Retinal pigment epithelial cell (primary cell): ENCODE results near the gene PUM2.

ENCODE experiments used
- DNase-seq: peaks from one replicate; pipeline ENCODE4 v3.0.0-alpha.2; 2010; ENCODE audit warnings: low read depth
- H3K4me3 ChIP-seq: 2 replicates; pipeline ENCODE4 v1.5.1; 2011; ENCODE audit warnings: mild to moderate bottlenecking, low read length, control low read depth, moderate library complexity
- TF ChIP-seq, protein P1 (sequence below): conservative IDR thresholded peaks from 2 replicates; pipeline ENCODE4 v1.5.1; 2011; ENCODE audit warnings: low read depth, low read length, control low read depth, inconsistent platforms

Gene PUM2

DNA sequence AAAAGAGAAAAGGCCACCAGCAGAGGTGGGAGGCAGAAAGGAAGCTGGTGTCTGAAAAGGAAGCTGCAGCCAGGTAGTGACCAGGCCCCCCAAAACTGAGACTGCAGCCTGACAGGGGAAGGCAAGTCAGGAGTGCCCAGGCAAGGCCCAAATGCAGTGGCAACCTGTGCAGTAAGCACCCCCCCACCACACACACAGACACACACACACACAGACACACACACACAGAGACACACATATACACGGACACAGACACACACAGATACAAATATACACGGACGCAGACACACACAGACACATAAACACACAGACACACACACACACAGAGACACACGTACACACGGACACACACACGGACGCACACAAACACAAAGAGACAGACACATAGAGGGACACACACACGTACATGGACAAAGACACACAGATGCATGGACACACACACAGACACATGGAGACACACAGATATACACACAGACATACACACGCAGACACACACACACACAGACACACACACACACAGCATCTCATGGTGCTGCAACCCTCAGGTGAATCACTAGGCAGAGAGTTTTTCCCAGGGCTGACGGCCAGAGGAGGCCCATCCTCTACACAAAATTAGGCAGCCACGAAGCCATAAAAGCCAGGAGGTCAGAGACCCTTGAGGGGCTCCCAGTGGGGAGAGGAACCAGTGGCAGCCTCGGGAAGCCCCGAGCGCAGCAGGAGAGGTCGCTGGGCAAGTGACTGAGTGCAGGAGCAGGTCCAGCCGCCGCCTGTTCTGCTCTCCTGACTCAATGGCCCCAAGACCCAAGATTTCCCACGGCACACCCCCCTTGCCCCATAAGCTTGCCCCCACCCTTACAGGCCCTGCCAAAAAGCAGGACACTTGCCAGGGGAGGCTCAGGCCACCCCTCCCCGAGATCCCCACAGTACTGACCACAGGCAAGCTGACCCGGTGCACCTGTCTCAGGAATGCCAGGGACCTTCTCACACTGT is 132.0 kb downstream of the PUM2 start:
- TF ChIP-seq, protein P1, sequence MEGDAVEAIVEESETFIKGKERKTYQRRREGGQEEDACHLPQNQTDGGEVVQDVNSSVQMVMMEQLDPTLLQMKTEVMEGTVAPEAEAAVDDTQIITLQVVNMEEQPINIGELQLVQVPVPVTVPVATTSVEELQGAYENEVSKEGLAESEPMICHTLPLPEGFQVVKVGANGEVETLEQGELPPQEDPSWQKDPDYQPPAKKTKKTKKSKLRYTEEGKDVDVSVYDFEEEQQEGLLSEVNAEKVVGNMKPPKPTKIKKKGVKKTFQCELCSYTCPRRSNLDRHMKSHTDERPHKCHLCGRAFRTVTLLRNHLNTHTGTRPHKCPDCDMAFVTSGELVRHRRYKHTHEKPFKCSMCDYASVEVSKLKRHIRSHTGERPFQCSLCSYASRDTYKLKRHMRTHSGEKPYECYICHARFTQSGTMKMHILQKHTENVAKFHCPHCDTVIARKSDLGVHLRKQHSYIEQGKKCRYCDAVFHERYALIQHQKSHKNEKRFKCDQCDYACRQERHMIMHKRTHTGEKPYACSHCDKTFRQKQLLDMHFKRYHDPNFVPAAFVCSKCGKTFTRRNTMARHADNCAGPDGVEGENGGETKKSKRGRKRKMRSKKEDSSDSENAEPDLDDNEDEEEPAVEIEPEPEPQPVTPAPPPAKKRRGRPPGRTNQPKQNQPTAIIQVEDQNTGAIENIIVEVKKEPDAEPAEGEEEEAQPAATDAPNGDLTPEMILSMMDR = no peak
- DNase-seq = no peak
- H3K4me3 ChIP-seq = no peak overlapping the region

DNA sequence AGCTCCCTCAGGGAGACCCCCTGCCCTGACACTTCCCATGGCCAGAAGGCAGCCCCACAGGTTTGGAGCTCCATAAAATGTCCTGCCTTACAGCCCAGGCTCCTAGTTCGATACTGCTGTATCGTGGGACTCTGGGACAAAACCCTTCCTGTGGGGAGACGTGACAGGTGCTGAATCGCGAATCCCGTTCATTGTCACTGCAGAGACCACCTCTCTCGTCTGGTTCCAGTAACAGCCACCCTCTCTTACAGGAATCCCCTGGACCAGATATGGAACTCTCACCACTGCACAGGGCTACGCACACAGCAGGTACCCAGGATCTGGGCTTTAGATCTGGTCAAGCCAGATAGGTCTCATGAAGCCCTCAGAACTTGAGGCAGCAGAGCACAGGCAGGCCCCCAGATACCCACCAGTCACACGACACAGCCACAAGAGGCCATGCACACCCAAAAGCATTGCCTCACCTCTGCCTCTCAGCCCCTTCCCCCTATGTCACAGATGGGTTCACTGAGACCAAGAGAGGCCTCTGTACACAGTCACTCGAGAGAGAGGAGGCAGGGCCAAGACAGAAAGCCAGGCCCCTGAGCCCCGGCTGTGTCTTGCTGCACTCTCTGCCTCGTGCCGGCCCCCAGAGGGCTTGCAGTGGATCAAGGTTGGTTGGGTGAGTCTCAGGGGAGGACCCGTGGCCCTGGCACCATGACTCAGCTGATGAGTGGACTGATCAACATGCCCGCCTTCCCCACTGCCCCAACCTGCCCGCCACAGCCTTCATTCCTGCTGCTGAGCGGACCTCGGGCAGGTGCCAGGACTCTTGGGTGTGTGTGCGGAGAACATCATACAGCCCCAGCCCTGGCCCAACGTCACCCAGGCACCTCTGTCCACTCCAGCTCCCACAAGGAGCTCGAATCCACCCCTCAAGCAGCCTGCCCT is 133.3 kb downstream of the PUM2 start:
- DNase-seq = no peak
- no peak overlapping the region for H3K4me3 ChIP-seq
- TF ChIP-seq, protein P1 = no peak

DNA sequence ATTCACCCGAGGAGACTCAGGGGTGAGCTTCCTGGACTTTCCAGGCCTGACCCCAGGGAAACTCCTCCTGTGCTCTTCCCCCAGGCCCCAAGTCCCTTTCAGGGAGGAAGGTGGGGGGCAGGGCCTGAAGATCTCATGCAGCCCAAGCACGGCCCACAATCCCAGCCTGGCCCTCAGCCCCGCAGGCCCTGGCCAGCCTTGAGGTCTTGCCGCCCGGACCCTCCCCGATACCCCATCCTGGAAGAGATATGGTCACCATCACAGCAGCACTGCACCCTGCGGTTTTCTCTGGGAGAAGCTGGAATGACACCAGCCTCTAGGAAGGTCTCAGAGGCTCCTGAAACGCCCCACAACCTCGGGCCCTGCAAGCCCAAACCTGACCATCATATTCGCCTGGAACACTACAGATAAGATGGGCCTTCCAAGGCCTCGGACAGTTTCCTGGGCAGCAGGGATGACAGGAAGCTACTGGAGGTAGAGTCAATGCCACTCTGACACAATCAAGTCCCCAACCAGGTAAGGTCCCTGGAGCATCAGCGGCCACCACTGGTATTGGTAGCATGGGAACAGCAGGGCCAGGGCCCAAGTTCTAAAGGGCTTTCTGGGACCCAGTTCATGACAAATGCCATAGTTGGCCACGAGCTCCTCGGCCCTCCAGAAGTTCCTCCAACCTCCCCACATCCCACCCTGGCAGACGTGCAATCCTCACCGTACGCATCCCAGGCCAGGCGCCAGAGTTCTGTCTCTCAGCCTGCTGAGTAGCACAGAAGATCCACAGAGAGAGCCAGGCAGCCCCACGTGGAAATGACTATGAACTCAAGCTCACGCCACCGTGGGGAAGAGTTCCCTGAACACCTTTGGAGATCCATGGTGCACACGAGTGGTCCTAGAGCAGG is 134.3 kb downstream of the PUM2 start:
- DNase-seq = no peak
- TF ChIP-seq, protein P1 = no peak
- no peak overlapping the region for H3K4me3 ChIP-seq

DNA sequence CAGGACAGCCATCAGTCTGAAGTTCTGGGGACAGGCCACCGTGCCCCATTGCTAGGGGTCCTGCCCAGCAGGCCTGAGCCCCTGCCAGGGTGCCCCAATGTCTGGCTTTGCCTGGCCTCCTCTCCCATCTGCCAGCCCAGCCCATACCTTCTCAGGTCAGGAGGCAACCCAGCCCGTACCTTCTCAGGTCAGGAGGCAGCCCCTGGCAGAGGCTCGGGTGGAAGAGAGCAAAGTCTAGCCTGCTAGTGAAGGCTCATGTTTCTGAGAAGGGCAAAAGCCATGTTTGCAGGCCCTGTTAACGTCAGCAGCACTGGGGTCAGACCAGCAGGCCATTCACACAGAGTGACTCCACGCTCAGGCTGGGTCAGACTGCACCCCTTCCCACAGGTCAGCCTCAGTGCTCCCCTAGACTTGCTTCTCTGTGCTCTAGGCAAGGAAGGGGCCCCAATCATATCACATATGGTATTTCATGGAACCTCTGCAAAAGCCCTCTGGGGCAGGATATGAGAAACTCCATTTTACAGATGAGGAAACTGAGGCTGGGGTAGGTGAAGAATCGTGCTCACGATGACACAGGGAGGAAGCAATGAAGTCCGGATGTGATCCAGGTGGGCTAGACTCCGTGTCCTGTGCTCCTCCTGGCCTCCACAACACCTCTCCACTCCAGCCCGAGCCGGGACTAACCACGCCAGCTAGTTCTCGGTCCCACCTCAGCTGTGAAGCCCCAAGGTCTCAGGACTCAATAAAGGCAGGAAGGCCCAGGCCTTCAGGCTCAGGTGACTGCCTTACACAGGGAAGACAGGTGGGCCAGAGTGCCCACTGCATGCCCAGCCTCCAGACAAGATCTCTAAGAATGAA is 135.2 kb downstream of the PUM2 start:
- H3K4me3 ChIP-seq = no peak overlapping the region
- no peak for DNase-seq
- TF ChIP-seq, protein P1 = no peak

DNA sequence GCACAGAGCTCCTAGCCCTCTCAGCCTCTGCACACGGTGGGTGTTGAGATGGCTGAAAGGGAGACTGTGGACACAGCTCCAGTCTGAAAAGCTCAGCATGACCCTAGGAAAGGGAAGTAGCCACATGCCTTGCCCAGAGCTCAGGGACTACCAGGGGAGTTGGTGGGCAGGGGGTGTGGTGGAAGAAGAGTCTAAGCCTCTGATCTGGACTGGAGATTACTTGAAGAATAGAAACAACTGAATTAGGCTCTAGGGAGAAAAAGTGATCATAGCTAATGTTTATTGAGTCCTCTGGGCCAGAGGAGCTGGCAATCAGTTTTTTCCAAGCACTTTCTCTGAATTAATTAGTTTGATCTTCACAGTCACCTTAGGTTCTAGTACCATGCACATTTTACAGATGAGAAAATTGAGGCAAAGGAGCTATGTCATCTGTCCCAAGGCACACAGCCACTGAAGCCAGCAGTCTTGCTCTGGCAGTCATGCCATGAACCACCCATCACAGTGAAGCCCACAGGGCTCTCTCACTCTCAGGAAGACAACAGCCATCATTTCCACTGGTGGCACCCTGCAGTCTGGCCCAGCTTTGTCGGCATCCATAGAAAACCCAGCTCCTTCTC is 136.0 kb downstream of the PUM2 start:
- TF ChIP-seq, protein P1 = no peak
- no peak overlapping the region for H3K4me3 ChIP-seq
- no peak for DNase-seq
